PC-3 (cell line): ENCODE results near the gene CEP120.

Experiments used
- EZH2 ChIP-seq: fragments of 300-600 bp; sonication (generic); IDR thresholded peaks from one replicate; pipeline ENCODE4 v1.6.1; 2017; ENCODE audit warnings: antibody characterized with exemption, mild to moderate bottlenecking, low read length; ENCODE audit not compliant: unreplicated experiment
- EZH2phosphoT487 ChIP-seq: fragments of 300-600 bp; sonication (generic); IDR thresholded peaks from 2 replicates; pipeline ENCODE4 v1.6.1; 2018; ENCODE audit warnings: mild to moderate bottlenecking, antibody characterized with exemption, low read length, borderline replicate concordance
- TF ChIP-seq, protein P1 (sequence below): fragments of 300-600 bp; sonication (generic); conservative IDR thresholded peaks from 2 replicates; pipeline ENCODE4 v1.5.1; 2017; ENCODE audit warnings: antibody characterized with exemption, low read depth, mild to moderate bottlenecking, low read length

- TF ChIP-seq, protein P1, sequence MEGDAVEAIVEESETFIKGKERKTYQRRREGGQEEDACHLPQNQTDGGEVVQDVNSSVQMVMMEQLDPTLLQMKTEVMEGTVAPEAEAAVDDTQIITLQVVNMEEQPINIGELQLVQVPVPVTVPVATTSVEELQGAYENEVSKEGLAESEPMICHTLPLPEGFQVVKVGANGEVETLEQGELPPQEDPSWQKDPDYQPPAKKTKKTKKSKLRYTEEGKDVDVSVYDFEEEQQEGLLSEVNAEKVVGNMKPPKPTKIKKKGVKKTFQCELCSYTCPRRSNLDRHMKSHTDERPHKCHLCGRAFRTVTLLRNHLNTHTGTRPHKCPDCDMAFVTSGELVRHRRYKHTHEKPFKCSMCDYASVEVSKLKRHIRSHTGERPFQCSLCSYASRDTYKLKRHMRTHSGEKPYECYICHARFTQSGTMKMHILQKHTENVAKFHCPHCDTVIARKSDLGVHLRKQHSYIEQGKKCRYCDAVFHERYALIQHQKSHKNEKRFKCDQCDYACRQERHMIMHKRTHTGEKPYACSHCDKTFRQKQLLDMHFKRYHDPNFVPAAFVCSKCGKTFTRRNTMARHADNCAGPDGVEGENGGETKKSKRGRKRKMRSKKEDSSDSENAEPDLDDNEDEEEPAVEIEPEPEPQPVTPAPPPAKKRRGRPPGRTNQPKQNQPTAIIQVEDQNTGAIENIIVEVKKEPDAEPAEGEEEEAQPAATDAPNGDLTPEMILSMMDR: no peak
- TF ChIP-seq EZH2 (no peak), EZH2phosphoT487 (no peak)
Measured at GRCh38 chr5:123429993-123430392, 6.8 kb upstream of the CEP120 start.
